ENCODE measurements around the gene CLPSL2. TPM values are rescaled to one million over a fixed set of nuclear protein-coding genes. Genes with fewer than 3 reads are reported as not detected.
"Not testable (repeated sequence)": the region's sequence is repeated elsewhere in the genome, so short reads cannot be mapped to it uniquely, and the experiment has no call there.

The CLPSL2 gene
- not detected for polyA plus RNA-seq (ENCODE audit: insufficient read length)

- DNase-seq, result peak; percentile 12
These were observed at the start of gene CLPSL2 for GRCh38 chr6:35776364-35777215. Gene CLPSL2, plus strand, starts transcription at chr6:35776598. Its CDS starts 21 bp downstream, at chr6:35776619.

- peak; percentile 84 for DNase-seq
These were observed 49.0 kb upstream of the CLPSL2 start for GRCh38 chr6:35727231-35727934.

DNA sequence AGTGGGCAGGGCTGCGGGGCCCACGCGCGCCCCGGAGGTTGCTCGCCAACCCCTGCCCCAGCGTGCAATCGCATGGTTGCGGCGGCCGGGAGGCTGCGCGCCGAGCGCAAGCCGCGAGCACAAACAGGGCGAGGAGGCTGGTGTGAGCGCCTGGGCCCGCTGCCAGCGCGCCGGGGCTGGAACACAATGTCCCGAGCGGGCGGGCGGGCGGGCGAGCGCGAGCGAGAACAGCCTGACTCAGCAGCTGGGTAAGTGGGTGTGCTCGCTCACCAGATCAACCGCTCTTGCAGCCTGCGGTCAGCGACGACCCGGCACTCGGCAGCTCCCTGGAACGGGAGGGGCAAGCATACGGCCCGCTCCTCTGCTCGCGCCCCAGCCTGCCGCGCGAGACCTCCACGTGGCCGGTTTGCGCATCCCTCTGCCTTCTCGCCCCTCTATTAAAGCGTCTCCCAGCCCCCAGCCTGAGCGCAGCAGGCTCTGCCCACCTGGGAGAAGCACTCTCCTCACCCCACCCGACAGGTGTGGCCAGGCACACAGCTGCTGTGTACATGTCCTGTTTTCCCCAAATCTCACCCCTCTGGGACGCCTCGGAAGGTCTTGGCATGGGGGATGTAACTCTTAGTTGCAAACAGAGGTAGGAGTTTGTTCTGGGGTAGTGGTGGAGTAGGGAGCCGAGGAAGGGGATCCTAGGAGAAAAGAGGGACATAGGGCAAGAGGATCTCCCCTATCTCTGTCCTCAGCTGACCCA is 48.3 kb upstream of the CLPSL2 start:
- DNase-seq, result peak; percentile 88

DNA sequence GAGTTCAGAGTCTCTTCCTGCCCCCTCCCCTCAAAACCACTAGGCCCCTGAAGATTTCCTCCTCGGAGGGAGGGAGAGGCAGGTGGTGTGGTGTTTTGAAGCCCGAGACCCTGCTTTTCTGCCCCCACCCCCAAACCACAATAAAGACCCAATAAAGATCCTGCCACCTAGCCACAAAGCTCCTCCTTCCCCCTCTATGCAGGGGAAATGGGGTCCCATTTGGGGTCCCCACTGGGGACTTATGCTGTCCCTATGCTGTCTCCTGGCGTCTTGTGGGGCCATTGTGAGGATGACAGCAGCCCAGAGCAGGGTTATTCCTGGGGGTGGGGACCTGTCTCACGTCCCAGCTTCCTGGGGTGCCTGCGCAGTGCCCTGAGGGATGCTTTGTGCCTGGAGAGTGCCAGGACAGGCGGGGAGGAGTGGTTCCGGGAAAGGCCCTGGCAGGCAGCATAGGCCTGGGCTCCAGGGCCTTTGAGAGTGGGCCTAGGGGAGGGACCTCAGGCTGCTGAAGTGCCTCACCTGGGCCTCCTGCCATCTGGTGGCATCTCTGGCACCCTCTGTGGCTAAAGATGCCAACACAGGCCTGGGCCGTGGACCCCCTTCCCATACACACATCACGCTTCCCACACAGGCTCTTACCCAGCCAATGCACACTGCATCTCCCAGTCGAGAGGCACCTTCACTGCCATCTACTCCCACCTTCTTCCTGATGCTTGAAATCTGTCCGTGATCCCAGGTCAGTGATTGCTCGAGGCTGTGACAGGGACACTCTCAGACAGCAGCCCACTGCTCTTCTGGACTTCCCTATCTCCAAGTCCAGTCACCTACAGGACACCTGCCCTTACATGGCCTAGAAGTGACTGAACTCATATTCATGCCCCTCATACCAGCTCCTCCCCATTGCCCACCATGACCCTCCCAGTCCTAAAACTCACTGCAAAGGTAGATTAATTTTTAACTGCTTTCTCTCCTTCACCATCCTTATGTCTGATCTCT is 47.4 kb upstream of the CLPSL2 start:
- no peak for DNase-seq

DNA sequence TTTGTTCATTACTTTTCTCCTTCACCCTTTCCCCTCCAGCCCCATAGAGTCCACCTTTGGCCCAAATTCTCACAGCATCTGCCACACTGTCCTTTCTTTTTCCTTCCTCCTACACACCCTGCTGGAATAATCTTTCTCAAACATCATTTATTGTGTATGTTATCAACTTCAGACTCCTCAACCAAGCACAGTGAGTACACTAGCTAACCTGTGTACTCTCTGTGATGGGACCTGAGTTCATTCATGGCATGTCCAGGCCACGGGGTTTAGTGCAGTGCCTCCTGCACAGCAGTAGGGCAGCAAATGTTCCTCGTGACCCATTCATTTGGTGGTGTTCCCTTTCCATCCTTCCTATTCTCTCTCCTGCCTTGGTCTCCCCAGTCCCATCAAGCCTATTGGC is 46.7 kb upstream of the CLPSL2 start:
- DNase-seq, result no peak

DNA sequence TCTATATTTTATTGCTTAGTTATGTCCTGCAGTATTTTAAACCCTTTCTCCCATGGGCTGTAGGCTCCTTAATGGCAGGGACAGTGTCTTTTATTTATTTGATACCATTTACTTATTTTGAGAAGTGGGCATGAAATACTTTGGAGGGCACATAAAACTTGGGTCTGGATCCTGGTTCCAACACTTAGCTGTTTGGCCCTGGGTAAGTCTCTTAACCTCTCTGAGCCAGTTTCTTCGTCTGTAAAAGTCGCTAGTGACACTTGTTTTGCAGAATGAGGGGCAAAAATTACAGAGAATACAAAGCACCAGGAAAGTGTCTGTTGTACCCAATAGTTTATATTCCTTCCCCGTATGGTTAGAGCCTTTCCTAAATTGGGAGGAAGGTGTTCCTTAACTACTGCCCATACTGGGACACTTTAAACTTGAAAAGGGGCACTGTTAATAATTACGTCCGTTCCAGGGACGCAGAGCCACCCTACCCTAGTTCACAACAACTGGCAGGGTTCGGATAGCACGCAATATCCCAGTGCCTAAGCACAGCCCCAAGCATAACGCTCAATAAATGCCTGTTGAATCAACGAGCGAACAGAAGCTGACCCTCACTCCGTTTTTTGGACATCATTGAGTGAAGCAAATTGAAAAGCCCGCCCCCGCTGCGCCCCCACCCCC is 45.5 kb upstream of the CLPSL2 start:
- DNase-seq, result no peak

DNA sequence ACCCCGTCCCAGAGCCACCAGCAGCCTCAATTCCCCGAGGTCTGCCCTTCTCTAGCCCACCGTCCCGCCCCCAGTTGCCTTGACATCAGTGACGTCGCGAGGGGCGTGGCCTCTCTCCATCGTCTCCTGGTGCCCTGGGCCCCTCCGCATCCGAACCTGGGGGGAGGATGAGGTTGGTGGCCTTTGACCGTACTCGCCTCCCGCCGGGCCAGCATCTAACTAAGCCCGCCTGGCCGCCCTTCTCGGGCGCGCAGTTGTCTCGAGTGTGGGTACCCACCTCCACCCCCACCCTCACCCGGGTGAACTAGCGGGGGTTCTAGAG is 45.0 kb upstream of the CLPSL2 start:
- peak; percentile 92 for DNase-seq

DNA sequence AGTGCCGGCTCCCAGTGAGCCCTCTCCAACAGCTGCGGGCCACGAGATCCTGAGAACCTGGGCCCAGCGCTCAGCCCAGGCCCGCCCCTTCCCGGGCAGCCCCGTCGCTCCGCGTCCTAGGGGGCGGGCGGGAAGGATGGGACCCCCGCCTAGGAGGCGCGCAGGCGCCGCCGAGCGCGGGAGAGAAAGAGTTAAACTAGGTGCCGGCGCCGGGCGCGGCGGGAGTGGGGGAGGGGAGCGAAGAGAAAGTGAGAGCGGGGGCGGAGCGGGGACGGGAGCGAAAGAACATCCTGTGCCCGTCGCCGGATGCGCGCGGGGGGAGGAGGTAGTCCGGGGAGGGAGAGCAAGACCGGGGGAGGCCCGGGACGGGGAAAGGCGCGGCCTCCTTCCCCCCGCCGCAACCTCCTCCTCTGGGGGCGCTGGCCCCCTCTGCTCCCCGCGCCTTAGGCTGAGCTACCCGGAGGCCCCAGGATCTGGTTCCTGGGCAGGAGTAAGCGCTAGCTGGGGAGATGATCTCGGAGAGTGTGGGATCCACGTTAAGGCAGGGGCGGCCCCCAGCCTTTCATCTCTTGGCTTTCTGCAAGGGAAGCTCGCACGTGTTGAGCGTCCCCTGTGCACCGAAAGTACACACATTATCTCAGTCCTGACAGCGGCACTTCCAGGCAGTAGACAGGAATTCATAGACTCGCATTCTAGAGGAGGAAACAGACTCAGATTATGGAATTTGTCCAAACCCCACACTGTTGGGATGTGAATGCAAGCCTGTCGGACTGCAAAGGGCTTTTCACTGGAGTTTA is 44.5 kb upstream of the CLPSL2 start:
- peak; percentile 92 for DNase-seq

DNA sequence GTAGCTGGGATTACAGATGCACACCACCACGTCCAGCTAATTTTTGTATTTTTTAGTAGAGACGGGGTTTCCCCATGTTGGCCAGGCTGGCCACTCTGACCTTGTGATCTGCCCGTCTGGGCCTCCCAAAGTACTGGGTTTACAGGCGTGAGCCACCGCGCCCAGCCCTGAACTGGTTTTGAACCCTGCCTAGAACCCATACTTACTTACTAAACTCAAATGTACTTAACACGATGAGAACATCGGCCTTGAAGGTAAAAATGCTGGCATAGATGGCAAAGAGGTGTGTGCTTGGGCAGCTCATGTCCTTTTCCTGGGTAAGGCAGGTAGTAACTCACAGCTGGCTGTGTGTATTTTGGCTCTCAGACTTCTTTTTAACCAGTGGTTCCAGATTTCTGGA is 42.8 kb upstream of the CLPSL2 start:
- no peak for DNase-seq

- not testable (repeated sequence) for DNase-seq
These were observed 42.1 kb upstream of the CLPSL2 start for GRCh38 chr6:35734319-35734718.

GRCh38 chr6:35735452-35735851 is 40.9 kb upstream of the CLPSL2 start:
- no peak for DNase-seq

DNA sequence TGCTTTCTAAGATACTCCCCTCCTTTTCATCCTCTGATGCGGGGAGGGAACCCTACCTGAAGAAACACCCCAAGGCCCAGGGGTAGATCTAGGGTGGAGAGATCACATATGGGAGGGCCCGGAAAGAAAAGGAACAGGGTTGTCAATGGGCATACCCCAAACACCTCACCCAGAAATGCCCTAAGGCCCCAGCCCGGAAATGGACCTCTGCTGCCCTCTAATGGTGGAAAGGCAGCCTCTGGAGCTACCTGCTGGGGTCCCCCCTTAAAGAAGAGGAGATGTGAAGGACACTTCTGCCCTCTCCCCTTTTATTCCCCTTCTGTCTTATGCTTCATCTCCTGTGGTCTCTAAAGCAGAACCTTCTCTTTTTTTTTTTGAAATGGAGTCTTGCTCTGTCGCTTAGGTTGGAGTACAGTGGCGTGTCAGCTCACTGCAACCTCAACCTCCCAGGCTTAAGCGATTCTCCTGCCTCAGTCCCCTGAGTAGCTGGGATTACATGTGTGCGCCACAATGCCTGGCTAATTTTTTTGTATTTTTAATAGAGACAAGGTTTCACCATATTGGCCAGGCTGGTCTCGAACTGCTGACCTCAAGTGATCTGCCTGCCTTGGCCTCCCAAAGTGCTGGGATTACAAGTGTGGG is 40.0 kb upstream of the CLPSL2 start:
- DNase-seq, result peak; percentile 66

DNA sequence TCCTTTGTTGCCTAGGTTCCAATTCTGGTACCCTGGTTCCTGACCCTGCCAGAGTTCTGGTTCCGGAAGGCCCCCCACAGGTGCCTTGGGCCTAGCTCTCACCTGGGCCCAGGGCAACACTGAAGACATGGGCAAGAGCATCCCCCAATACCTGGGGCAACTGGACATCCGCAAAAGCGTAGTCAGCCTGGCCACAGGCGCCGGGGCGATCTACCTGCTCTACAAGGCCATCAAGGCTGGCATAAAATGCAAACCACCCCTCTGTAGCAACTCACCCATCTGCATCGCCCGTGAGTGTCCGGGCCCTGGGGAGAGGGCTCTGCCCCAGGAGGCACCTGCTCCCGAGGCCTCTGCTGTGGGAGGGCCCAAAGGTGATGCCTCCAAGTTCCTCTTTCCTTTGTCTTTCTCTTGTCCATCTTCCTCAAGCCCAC is 39.4 kb upstream of the CLPSL2 start, which contains the start of gene ARMC12:
TSS of gene ARMC12 (plus strand) at position 51 of the 431 bp plus-strand sequence. CDS start at position 128, 77 bp downstream.
- no peak for DNase-seq

- DNase-seq, result peak; percentile 76
These were observed 38.8 kb upstream of the CLPSL2 start for GRCh38 chr6:35737413-35738211.

- no peak for DNase-seq
These were observed 36.5 kb upstream of the CLPSL2 start for GRCh38 chr6:35739645-35740524.

DNA sequence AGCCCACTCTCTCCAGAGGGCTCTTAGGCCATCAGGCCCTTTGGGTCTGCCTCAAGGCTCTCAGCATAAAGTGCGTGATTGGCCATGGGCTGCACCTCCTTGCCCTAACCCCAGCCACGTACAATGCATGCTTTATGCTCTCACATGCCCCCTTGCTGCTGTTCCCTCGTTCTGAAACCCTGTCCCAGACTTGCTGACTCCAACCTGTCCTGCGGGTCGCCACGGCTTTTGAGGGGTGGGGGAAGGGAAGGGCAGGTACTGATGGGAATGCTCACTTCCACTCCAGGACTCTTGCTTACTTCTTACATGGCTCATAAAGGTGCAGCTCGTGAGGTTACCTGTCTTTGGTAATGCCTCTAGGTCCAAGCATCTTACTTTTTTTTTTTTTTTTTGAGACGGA is 33.6 kb upstream of the CLPSL2 start:
- no peak for DNase-seq

GRCh38 chr6:35745509-35745908 is 30.9 kb upstream of the CLPSL2 start:
- no peak for DNase-seq

GRCh38 chr6:35746516-35746915 is 29.9 kb upstream of the CLPSL2 start:
- DNase-seq, result no peak
